Stimulated activated CD8-positive, alpha-beta memory T cell treated with anti-CD3 and anti-CD28 coated beads, Interleukin-2, amount 100 ng/mL, for 1 hour (primary cell): Measurements from ENCODE around the gene KCNH1.
"Not testable (repeated sequence)": the region's sequence is repeated elsewhere in the genome, so short reads cannot be mapped to it uniquely, and the experiment has no call there.

Experiments used
- DNase-seq, 2 donors: peaks; one replicate each; pipeline ENCODE4 v3.0.0-alpha.2; 2020; ENCODE audit warnings: low read depth in 2 of 2

Gene KCNH1

GRCh38 chr1:211007830-211008229 is 126.1 kb downstream of the KCNH1 start:
- DNase-seq, result no peak

- not testable (repeated sequence) for DNase-seq
These were observed 138.0 kb downstream of the KCNH1 start for GRCh38 chr1:210995931-210996330.

- no peak for DNase-seq
These were observed 141.1 kb downstream of the KCNH1 start for GRCh38 chr1:210992837-210993236.

GRCh38 chr1:210989905-210990304 is 144.0 kb downstream of the KCNH1 start:
- DNase-seq, result no peak

- no peak for DNase-seq
These were observed 152.5 kb downstream of the KCNH1 start for GRCh38 chr1:210981490-210981889.

- DNase-seq, result no peak
These were observed 153.9 kb downstream of the KCNH1 start for GRCh38 chr1:210980082-210980481.

GRCh38 chr1:210978974-210979354 is 155.0 kb downstream of the KCNH1 start:
- DNase-seq, result no peak

- no peak for DNase-seq
These were observed 155.5 kb downstream of the KCNH1 start for GRCh38 chr1:210978316-210978973.

- DNase-seq, result no peak
These were observed 182.7 kb downstream of the KCNH1 start for GRCh38 chr1:210951279-210951678.

GRCh38 chr1:210949940-210950546 is 183.9 kb downstream of the KCNH1 start:
- DNase-seq, result peak in 1 of 2 donors; percentile 31

- no peak for DNase-seq
These were observed 184.5 kb downstream of the KCNH1 start for GRCh38 chr1:210949489-210949888.

- no peak for DNase-seq
These were observed 184.9 kb downstream of the KCNH1 start for GRCh38 chr1:210949039-210949438.

- DNase-seq, result no peak
These were observed 189.7 kb downstream of the KCNH1 start for GRCh38 chr1:210944252-210944651.

GRCh38 chr1:210942513-210942912 is 191.4 kb downstream of the KCNH1 start:
- no peak for DNase-seq

- DNase-seq, result no peak
These were observed 193.8 kb downstream of the KCNH1 start for GRCh38 chr1:210940081-210940617.

GRCh38 chr1:210938416-210938925 is 195.5 kb downstream of the KCNH1 start:
- DNase-seq, result no peak

GRCh38 chr1:210937846-210938245 is 196.1 kb downstream of the KCNH1 start:
- DNase-seq, result no peak

- DNase-seq, result no peak
These were observed 198.0 kb downstream of the KCNH1 start for GRCh38 chr1:210935905-210936304.

- DNase-seq, result no peak
These were observed 201.8 kb downstream of the KCNH1 start for GRCh38 chr1:210932104-210932503.

- no peak for DNase-seq
These were observed 211.3 kb downstream of the KCNH1 start for GRCh38 chr1:210922666-210923065.

- no peak for DNase-seq
These were observed 212.9 kb downstream of the KCNH1 start for GRCh38 chr1:210920716-210921694.

- DNase-seq, result no peak
These were observed 213.7 kb downstream of the KCNH1 start for GRCh38 chr1:210920258-210920657.
